Activated effector memory CD4-positive, alpha-beta T cell treated with anti-CD3 and anti-CD28 coated beads, Interleukin-2, amount 50 U/mL, for 16 hours (primary cell): ENCODE results near the gene RNF208.

ENCODE experiments used
- DNase-seq: peaks from one replicate; pipeline ENCODE4 v3.0.0-alpha.2; 2020

Gene RNF208

DNA sequence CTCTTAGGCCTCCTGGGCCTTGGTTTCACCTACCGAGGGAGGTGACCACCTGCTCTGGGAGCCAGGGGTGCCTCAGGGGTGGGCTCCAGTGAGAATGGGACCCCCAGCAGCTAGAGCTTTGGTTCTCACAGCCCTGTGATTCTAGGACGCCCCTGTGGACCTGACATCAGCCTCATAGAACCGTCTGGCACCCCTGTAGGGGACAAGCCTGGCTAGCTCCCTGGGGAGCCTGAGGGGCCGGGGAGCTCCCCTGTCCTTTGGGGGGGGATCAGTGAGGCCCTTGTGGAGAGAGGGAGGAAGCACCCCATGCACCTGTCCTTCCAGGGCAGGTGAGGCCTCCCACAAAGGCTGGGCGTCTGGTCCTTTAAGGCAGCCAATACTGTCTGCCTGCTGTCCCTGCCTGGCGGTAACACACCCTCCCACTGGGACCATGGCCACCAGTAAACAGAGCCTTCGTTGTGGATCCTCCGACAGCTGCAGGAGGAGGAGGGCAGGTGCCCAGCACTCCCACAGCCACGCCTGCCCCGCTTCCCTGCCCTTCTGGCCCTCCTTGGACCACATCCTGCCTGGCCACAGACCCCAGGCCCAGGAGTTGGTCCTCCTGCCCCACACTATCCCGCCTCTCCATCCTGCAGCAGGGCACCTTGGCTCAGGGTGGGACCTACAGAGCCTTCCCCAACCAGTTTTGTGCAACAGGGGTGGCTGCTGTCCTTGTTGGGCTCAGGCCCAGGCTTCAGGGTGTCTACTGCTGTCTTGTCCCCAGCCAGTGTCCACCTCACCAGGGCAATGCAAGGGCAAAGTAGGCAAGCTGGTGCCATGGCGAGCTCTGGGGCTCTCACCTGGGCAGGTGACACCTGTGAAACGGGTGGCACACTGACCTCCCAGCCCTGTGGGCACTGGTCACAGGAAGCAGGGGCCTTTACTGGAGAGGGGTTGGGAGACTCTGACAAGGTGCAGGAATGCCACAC is 16.0 kb upstream of the RNF208 start:
- no peak for DNase-seq

DNA sequence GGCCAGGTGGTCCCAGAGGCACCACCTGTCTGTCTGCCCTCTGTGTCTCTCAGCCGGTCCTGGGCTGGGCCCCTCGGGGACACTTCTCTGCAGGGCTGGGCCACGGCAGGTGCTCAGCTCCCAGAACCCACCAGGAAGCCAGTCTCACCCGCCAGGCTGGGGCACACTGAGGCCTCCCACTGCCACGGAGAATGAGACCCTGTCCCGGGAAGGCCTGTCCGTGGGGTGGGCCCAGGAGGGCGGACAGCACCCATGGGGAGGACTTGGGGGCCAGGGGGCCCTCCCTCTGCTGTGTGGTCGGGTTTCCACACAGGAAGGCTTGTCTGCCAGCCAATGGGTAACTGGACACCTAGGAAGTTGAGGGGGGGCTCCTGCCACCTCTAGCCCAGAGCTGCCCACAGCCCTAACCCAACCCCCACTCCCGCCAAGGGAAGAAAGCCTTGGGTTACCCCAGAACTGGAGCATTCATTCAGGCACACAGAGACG is 14.9 kb upstream of the RNF208 start:
- DNase-seq, result no peak

DNA sequence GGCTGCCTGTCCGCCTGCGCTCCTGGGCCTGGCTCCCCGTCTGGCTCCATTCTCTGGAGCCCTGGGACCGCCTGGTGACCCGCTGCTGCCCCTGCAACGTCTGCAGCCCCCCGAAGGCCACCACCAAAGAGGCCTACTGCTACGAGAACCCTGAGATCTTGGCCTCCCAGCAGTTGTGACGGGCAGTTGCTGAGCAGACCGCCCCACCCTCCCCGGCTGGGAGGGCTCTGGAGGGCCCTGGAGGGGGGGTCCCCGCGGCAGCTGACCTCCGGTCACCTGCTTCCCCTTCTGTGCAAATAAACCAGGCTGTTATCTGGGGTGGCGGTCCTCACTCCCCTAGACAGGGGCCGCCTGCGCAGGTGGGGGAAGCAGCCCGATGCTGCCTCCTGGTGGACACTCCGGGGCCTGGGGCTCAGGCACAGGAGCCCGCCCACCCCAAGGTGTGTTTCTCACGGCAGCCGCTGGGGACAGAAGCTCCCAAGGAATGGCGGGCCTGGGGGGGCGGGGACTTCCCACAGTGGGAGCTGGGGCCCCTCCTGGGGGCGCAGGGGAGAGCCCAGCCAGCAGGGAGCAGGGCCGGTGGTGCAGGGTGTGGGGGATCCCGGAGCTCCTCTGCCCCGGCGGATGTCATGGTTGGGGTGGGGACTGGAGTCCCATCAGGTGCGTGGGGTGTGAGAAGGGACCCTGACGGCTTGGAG is 14.3 kb upstream of the RNF208 start:
- DNase-seq, result peak; percentile 96

DNA sequence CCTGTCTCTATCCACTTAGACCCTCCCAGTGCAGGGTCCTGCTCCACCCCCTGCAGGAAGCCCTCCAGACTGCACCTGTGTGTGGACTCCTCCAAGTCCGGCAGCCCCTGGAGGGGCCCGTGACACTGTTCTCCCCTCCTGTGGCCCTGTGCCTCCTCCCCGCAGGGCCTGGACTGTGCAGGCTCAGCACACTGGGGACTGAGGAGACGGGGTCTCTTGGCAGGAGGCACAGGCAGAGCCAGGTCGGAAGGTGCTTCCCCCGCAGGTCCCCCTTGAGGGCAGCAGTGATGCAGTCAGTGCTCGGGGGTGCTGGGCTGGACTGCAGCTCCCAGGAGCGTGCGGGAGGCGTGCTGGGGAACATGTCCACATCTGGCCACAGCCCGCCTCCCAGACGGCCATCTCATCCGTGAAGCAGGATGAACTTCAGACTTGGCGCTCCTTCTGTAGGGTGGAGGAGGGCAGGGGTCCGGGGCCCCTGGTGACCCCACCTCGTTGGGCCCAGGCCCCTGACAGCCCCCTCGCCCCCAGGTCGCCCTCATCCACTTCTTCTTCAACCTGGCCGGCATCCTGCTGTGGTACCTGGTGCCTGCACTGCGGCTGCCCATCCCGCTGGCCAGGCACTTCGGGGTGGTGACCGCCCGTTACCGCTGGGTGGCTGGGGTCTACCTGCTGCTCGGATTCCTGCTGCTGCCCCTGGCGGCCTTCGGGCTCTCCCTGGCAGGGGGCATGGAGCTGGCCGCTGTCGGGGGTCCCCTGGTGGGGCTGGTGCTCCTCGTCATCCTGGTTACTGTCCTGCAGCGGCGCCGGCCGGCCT is 13.6 kb upstream of the RNF208 start:
- DNase-seq, result no peak

GRCh38 chr9:137234758-137235423 is 12.9 kb upstream of the RNF208 start:
- DNase-seq, result no peak

DNA sequence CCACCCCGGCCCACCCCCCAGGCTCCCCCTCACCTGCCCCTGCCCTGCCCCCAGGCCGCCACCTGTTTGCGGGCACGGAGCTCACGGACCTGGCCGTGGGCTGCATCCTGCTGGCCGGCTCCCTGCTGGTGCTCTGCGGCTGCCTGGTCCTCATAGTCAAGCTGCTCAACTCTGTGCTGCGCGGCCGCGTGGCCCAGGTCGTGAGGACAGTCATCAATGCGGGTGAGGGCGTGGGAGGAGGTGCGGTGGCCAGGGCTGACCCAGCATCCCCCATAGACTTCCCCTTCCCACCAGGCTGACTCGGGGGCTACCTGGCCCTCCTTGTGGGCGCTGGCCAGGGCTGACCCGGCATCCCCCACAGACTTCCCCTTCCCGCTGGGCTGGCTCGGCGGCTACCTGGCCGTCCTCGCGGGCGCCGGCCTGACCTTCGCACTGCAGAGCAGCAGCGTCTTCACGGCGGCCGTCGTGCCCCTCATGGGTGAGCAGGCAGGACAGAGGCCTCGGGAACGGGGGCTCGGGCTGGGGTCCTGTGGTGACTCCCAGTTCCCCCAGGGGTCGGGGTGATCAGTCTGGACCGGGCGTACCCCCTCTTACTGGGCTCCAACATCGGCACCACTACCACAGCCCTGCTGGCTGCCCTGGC is 12.1 kb upstream of the RNF208 start:
- no peak for DNase-seq

DNA sequence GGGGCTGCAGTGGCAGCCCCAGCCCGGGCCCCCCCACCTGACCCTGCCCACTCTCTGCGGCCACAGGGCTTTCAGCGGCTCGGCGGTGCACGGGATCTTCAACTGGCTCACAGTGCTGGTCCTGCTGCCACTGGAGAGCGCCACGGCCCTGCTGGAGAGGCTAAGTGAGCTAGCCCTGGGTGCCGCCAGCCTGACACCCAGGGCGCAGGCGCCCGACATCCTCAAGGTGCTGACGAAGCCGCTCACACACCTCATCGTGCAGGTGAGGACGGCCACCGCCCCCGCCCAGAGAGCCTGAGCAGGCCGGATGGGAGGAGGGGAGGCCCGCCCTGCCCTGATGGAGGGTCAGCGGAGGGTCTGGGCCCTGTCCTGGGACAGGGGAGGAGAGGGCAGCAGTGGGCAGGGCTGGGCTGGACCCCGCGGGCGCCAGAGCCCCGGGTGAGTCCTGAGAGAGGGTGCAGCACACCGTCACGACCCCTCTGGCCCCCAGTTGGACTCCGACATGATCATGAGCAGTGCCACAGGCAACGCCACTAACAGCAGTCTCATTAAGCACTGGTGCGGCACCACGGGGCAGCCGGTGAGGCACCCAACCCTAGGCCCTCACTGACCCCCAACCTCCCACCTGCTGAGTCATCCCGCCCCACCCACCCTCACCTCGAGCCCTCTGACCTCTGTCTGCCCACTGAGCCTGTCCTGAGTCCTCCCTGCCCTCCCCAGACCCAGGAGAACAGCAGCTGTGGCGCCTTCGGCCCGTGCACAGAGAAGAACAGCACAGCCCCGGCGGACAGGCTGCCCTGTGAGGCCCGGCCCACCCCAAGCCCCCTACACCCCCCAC is 11.3 kb upstream of the RNF208 start:
- DNase-seq, result no peak

DNA sequence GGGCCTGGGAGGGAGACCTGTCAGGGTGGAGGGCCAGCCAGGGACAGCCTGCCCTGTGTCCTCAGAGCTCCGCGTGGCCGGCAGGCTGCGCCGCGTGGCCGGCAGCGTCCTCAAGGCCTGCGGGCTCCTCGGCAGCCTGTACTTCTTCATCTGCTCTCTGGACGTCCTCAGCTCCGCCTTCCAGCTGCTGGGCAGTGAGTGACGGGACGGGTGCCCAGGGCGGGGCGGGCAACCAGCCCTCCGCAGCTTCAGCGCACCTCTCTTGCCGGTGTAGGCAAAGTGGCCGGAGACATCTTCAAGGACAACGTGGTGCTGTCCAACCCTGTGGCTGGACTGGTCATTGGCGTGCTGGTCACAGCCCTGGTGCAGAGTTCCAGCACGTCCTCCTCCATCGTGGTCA is 10.5 kb upstream of the RNF208 start:
- DNase-seq, result no peak

DNA sequence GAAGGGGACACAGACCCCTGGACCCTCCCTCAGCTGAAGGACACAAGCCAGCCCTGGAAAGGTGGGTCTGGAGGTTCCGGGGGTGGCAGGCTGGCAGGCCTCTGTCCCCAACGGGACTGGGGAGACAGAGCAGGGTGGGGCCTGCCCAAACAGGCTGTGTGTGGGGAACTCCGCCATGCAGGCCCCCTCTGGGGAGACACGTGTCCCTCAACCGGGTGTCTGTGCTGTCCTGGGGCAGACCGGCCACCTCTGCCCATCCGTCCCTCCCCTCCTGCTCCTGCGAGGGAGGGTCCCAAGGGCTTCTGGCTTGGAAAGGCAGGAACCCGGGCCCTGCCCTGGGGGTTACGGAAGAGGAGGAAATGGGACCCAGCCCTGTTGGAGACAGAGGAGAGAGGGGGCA is 10.1 kb upstream of the RNF208 start:
- DNase-seq, result no peak

DNA sequence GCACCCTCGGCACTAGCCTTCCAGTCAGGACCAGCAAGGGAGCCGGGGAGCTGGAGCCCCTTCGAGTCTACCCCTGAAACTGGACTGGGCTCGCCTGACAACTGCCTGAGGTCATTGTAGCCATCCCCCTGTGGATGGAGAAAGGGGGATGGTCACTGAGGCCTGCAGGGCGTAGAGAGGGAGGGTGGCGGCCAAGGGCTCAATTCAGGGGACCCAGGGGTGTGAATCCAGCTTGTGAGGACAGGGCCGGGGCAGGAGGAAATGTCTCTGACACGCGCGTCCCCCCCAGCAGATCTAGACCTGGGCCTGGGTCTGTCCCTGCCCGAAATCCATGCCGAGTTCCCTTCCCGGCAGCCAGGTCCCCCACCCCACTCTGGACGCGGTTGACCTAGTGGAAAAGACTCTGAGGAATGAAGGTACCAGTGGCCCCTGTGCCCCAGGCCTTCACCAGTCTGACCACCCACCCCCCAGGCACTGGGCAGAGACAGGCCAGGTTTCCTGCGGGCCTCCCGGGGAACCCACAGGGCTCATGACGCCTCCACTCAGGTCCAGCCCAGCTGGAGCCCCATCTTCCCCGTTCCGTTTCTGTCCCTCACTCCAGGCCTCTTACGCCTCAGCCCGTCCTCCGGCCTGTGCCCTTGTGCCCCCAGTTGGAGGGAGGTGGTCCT is 9.5 kb upstream of the RNF208 start:
- DNase-seq, result no peak

DNA sequence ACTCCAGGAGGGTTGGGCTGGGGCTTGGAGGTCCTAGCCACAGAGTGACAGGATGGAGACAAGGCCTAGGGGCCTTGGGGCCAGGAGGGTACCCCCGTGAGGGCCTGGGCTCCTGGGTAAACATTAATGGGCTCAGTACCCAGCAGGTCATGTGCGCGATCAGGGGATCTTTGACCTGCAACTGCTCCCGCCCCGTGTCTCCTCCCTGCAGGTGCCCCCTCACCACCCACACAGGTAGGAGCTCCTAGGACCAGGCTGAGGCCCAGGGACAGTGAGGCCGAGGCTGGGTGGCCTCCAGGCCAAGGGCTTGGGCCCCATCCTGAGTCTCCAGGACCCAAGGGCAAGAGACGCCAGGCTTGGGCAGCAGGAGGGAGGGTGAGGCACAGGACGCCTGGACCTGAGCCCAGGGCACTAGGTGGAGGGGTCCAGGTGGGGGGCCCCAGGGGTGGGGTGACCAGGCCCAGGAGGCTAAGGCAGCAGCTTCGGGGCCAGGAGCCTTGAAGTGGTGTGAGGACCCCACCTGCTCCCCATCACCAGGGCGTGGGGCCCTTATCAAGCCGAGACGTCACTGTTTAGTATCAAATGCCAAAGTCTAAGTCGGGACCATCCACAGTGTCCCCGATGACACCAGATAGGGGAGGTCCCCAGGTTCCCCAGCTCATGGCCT is 8.8 kb upstream of the RNF208 start, which contains the start of gene SLC34A3:
TSS of gene SLC34A3 (plus strand) at position 197 of the 667 bp plus-strand sequence. CDS start 802 bp downstream, outside the sequence.
- no peak for DNase-seq

DNA sequence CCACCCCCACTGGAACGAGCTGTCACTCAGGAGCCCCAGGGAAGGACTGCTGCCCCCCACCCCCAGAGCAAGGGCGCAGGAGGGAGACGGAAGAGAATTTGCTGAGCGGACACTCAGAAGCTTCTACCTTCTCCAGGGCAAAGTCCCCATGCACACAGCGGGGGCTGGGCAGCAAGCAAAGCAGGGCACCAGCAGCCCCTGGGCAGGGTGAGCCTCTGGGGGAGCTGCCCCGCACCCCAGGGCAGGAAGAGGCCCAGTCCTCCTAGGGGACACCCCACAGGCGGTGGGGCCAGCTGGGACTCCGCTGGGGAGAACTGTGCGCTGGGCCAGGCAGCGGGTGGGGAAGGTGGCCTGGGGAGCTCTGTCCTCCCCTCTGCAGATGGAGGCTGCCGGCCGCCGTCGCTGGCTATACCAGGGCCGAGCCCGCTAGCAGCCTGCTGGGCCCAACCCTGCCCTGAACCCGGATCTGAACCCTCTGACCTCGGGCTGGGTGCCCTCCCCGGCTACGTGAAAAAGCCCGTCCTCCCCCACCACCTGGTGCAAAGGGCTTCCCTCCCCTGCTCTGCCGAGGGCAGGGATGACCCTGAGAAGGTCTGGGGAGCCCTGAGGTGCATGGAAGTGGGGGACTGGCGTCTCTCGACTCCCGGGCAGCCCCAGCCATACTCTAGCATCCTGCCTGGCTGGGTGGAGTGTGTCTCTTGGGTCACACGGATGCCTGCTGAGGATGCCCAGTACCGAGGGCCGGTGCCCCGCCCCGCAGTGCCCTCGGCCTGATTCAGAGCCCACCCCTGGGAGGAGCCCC is 8.1 kb upstream of the RNF208 start:
- no peak for DNase-seq

DNA sequence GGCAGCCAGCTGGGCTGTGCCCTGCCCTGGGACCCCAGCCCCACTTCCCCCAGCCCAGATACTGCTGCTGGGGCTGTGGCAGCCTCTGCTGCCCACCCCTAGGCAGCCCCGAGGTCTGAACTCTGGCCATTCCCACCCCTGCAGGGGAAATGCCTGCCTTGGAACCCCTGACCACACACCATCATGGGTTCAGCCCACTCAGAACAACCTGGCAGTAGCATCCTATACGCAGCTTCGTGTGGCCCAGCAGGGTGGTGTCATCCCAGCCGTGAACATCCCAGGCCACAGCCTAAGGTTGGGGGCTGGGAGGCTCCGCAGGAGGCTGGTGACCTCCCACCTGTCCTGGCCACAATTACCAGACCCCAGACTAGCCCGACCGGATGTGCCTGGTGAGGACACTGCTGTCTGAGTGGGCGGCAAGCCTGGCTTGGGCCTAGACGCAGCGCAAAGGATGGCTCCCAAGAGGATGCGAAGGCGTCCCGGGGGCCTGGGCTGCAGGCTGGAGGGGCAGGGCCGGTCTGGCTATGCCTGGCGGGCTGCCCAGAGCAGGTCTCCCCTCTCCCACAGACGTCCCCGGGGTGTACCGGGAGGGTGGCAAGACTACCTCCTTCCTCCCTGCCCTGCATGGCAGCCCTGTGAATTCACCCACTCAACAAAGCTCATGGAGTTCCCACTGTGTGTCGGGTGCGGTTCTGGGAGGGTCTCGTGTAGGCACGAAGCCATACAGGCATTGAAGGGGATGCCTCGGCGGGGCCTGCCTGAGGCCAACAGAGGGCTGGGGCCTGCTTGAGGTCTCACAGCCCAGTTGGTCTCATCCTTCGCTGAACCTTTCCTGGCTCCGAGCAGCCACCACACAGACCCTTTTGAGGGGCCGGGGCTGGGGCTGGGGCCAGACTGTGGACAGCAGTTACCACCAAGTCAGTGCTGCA is 7.2 kb upstream of the RNF208 start:
- no peak for DNase-seq

DNA sequence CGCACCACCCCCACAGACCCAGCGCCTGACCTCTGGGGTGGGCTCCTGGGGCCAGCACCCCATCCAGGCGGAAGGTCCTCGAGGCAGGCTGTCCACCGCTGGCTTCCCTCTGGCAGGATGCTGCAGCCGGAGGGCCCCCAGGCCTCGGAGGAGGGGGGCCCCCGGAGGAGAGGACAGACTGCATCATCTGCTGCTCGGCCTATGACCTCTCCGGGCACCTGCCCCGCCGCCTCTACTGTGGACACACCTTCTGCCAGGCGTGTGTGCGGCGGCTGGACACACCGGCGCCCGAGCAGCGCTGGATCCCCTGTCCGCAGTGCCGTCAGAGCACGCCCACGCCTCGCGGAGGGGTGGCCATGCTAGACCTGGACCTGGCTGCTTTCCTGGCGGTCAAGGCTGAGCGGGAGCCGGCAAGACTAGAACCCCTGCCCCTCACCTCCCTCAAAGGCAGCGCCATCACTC is 6.5 kb upstream of the RNF208 start:
- DNase-seq, result no peak

GRCh38 chr9:137227853-137228505 is 5.9 kb upstream of the RNF208 start:
- no peak for DNase-seq

- DNase-seq, result peak; percentile 93
These were observed 5.2 kb upstream of the RNF208 start, which contains the start of gene RNF224 for GRCh38 chr9:137227054-137227852. RNF224 (plus strand) TSS chr9:137227502; CDS start chr9:137228336, 834 bp downstream.
